Gastrocnemius medialis (tissue), 4 donors: ENCODE results near the gene EXD3. TPM values are rescaled to one million over a fixed set of nuclear protein-coding genes. Genes with fewer than 3 reads are reported as not detected.

Experiments used
- ATAC-seq, 2 donors: fragments of 150-250 bp; one replicate each; pipeline ENCODE4 v1.9.1; 2016
- DNase-seq, 2 donors: peaks; one replicate each; pipeline ENCODE4 v3.0.0-alpha.2; 2019
- H3K27ac ChIP-seq, 4 donors: fragments of 200-600 bp; sonication (generic); 1 replicate in 1 of 4; 2 replicates in 3 of 4; pipeline ENCODE4 v1.5.1; 2016 to 2018; ENCODE audit warnings: mild to moderate bottlenecking in 2 of 4, moderate library complexity in 1 of 4
- H3K27me3 ChIP-seq, 3 donors: fragments of 200-600 bp; sonication (generic) in 2 of 3; 1 replicate in 1 of 3; 2 replicates in 2 of 3; pipeline versions ENCODE4 v1.5.1 to v1.6.0; 2016 to 2019; ENCODE audit warnings: mild to moderate bottlenecking in 1 of 3, moderate library complexity in 1 of 3
- H3K36me3 ChIP-seq, 2 donors: fragments of 200-600 bp; sonication (generic) in 1 of 2; one replicate each; pipeline ENCODE4 v1.5.1; 2017 to 2018
- H3K4me1 ChIP-seq, 2 donors: fragments of 200-600 bp; sonication (generic) in 1 of 2; one replicate each; pipeline ENCODE4 v1.5.1; 2016 to 2017; ENCODE audit warnings: mild to moderate bottlenecking in 2 of 2
- H3K4me3 ChIP-seq, 4 donors: fragments of 200-600 bp; sonication (generic) in 3 of 4; 1 replicate in 1 of 4; 2 replicates in 3 of 4; pipeline ENCODE4 v1.5.1; 2016 to 2019; ENCODE audit warnings: mild to moderate bottlenecking in 2 of 4
- H3K9me3 ChIP-seq, 3 donors: fragments of 200-600 bp; sonication (generic) in 2 of 3; 1 replicate in 1 of 3; 2 replicates in 2 of 3; pipeline ENCODE4 v1.5.1; 2016 to 2019
- POLR2A ChIP-seq, 2 donors: fragments of 450-650 bp; IDR thresholded peaks; one replicate each; pipeline ENCODE4 v1.6.1; 2017; ENCODE audit warnings: antibody characterized with exemption in 2 of 2, mild to moderate bottlenecking in 2 of 2, moderate library complexity in 2 of 2
- in situ Hi-C, 4 donors: fragments of 200-750 bp; cut with MboI; loops; one replicate each; pipeline versions ENCODE4 v1.15.0 to v1.8.0; 2017; ENCODE audit warnings: low sequenced_read_pairs in 4 of 4
- intact Hi-C: fragments of 100-400 bp; cut with DNase I; formaldehyde crosslinking; loops from one replicate; pipeline ENCODE4 v1.15.1; 2023; ENCODE audit warnings: low total_unique reads
- total RNA-seq, 4 donors: library from RNA; depleted of rRNA; stranded (reverse); fragments of >200 nt; gene quantifications; one replicate each; pipeline versions ENCODE4 v1.1.0 to v1.2.3, GENCODE V29; 2016
- TF ChIP-seq, protein P1 (sequence below), 5 experiments: fragments of 450-650 bp in 3 of 5; fragments of 200-600 bp in 2 of 5; sonication (generic) in 2 of 5; IDR thresholded peaks in 4 of 5; conservative IDR thresholded peaks in 1 of 5; 1 replicate in 4 of 5; 2 replicates in 1 of 5; pipeline ENCODE4 v1.5.1; 2016 to 2019; ENCODE audit warnings: antibody characterized with exemption in 5 of 5, mild to moderate bottlenecking in 3 of 5, moderate library complexity in 3 of 5

EXD3 gene
- total RNA-seq, 4 donors from 2014 or later = 4.8 to 12.5 (median 6.4) TPM

DNA sequence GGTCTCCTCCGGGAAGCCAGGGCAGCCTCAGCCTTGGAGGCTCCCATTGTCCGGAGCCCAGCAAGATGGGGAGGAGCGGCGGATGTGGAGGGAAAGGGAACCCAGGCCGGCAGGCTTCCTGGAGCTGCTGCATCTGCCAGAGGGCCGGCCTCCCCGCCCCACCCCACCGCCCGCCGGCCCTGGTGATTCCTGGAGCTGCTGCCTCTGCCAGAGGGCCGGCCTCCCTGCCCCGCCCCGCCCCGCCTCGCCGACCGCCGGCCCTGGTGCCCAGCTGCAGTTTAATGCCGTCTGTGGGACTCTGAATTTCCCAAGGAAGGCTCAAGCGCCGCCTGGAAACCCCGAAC is 31.6 kb downstream of the EXD3 start:
- no peaks in the 10 kb centered on the region for H3K27me3 ChIP-seq
- H3K4me1 ChIP-seq = peaks cover 5% of the 10 kb centered on the region in 2 donors
- H3K36me3 ChIP-seq = no peaks in the 10 kb centered on the region
- peak overlapping the region in 1 of 4 donors; percentile 13 for H3K4me3 ChIP-seq
- in situ Hi-C loops = no loop called here
- intact Hi-C loops = no loop called here
- ATAC-seq = peak; percentile 33 to 42
- TF ChIP-seq, protein P1, sequence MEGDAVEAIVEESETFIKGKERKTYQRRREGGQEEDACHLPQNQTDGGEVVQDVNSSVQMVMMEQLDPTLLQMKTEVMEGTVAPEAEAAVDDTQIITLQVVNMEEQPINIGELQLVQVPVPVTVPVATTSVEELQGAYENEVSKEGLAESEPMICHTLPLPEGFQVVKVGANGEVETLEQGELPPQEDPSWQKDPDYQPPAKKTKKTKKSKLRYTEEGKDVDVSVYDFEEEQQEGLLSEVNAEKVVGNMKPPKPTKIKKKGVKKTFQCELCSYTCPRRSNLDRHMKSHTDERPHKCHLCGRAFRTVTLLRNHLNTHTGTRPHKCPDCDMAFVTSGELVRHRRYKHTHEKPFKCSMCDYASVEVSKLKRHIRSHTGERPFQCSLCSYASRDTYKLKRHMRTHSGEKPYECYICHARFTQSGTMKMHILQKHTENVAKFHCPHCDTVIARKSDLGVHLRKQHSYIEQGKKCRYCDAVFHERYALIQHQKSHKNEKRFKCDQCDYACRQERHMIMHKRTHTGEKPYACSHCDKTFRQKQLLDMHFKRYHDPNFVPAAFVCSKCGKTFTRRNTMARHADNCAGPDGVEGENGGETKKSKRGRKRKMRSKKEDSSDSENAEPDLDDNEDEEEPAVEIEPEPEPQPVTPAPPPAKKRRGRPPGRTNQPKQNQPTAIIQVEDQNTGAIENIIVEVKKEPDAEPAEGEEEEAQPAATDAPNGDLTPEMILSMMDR (IDR thresholded peaks at IDR 0.05 in 4 of 5, conservative IDR thresholded peaks at IDR 0.05 in 1 of 5) = no peak
- H3K9me3 ChIP-seq = no peaks in the 10 kb centered on the region
- DNase-seq = no peak
- peak overlapping the region; percentile 54 to 72 (median 66) for H3K27ac ChIP-seq

DNA sequence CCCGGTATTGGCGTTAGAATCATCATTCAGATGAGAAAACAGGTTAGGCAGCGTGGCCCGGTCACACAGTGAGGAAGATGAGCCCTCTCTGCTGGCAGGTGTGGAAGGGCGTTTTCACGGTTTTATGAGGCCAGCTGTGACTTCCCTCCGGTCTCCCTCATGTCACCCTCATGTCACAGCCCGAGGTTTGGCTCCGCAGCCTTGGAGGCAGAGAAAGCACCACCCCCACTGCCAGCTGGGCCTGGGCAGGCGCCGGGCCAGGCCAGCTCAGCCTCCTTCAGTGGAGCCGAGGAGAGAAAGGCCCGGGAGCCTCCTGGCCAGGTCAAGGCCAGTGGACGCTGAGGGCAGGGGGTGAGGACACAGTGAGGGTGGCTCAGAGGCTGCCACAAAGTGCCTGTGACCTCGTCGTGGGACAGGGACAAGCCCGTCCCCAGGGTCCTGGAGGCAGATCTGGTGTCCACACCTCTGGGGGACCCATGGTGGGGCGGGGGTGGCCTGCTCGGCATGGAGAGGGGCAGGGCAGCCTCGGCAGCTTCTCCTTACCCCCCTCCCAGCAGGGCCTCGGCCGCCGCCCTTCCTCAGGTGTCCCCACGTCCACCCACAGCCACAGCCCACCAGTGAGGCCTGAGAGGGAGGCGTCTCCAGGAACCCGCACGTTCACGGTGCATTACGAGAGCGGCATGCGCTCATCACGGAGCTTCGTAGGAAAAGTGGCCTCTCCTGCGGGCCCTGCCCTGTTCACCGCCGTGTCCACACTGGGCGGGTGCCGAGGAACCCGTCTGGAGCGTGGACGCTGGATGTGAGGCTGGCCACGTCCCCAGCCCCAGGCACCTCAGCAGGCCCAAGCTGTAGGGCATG is 32.2 kb downstream of the EXD3 start:
- Histone ChIP-seq H3K4me3 (peak overlapping the region in 1 of 4 donors; percentile 13), H3K36me3 (no peaks in the 10 kb centered on the region), H3K4me1 (peaks cover 5% of the 10 kb centered on the region in 2 donors), H3K27me3 (no peaks in the 10 kb centered on the region), H3K27ac (peak overlapping the region; percentile 54 to 72 (median 66)), H3K9me3 (no peaks in the 10 kb centered on the region)
- in situ Hi-C loops (no loop called here), intact Hi-C loops (no loop called here)
- peak; percentile 37 to 51 for ATAC-seq
- DNase-seq = peak in 1 of 2 donors; percentile 40
- TF ChIP-seq POLR2A (IDR thresholded peaks at IDR 0.05) = no peak
- TF ChIP-seq, protein P1 (IDR thresholded peaks at IDR 0.05 in 4 of 5, conservative IDR thresholded peaks at IDR 0.05 in 1 of 5) = no peak

DNA sequence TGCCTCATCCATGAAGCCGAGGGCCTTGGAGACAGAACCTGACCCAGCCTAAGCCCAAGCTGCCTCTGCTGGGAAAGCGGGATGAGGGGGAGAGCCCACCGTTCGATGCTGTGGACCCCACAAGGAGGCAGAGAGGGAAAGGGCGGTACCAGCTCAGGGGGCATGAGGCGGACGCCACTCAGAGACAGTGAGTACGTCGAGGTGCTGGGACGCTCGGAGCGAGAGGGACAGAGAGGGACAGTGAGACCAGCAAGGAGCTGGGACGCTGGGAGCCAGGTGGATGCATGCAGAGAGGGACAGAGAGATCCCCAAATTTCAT is 33.6 kb downstream of the EXD3 start:
- no peaks in the 10 kb centered on the region for H3K27me3 ChIP-seq
- peaks cover 5% of the 10 kb centered on the region in 2 donors for H3K4me1 ChIP-seq
- ATAC-seq = no peak
- TF ChIP-seq POLR2A (IDR thresholded peaks at IDR 0.05) = no peak
- TF ChIP-seq, protein P1 (IDR thresholded peaks at IDR 0.05 in 4 of 5, conservative IDR thresholded peaks at IDR 0.05 in 1 of 5) = no peak
- H3K4me3 ChIP-seq = no peak overlapping the region
- DNase-seq = no peak
- H3K9me3 ChIP-seq = no peaks in the 10 kb centered on the region
- intact Hi-C loops (no loop called here), in situ Hi-C loops (no loop called here)
- no peak overlapping the region for H3K27ac ChIP-seq
- H3K36me3 ChIP-seq = no peaks in the 10 kb centered on the region

DNA sequence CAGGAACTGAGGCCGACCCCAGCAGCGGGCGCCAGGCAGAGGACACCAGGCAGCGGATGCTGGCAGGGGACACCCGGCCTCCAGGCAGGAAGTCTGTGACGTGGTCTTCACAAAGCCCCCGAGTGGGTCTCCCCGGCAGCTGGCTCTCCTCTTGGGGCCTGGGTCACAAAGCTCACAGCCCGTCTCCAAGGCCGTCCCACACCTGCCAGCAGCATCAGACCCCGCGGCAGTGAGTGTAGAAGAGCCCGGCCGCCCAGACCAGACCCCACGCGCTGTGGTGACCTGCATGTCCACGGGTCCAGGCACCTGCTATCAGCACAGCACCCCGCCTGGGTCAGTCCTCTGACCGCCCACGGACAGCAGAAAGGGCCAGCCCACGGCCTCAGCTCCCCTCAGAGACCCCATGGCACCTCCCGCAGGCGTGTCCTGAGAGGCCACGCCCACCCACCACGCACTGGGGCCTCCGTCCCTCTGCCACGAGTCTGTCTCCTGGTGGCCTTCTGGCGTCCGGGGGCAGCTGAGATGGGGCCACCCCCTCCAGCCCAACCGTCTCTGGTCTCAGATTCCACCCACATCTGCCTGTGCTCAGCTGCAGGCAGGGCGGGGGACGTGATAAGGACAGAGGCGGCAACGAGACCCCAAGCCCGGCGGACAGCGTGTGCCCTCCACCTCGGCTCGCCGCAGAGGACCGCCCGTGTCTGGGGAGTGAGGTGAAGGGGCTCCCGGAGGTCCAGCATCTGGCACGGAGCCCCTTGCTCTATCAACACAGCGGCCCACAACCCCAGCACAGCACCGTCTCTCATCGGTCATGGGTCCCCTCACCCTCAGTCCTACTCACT is 34.2 kb downstream of the EXD3 start:
- H3K4me3 ChIP-seq = no peak overlapping the region
- H3K27me3 ChIP-seq = no peaks in the 10 kb centered on the region
- in situ Hi-C loops (no loop called here), intact Hi-C loops (no loop called here)
- no peaks in the 10 kb centered on the region for H3K9me3 ChIP-seq
- ATAC-seq = no peak
- H3K27ac ChIP-seq = peak overlapping the region in 2 of 4 donors; percentile 56 to 72
- no peaks in the 10 kb centered on the region for H3K36me3 ChIP-seq
- TF ChIP-seq, protein P1 (IDR thresholded peaks at IDR 0.05 in 4 of 5, conservative IDR thresholded peaks at IDR 0.05 in 1 of 5) = no peak
- no peak for TF ChIP-seq POLR2A (IDR thresholded peaks at IDR 0.05)
- H3K4me1 ChIP-seq = peaks cover 5% of the 10 kb centered on the region in 2 donors
- DNase-seq = no peak
